Vagina (tissue), 2 donors: ENCODE results near the gene SLC10A6.
A peak's percentile ranks its signal among the peaks of the same experiment; 100 is the strongest.

Experiments used
- POLR2A ChIP-seq, 2 donors: fragments of 450-650 bp; IDR thresholded peaks; one replicate each; pipeline ENCODE4 v1.6.1; 2017; ENCODE audit warnings: antibody characterized with exemption in 2 of 2, mild to moderate bottlenecking in 2 of 2, moderate library complexity in 2 of 2
- POLR2AphosphoS5 ChIP-seq, 2 donors: sonication (generic); formaldehyde crosslinking; IDR thresholded peaks; one replicate each; pipeline ENCODE4 v1.9.0; 2017; ENCODE audit warnings: antibody characterized with exemption in 2 of 2, mild to moderate bottlenecking in 2 of 2, low read depth in 1 of 2; ENCODE audit not compliant: insufficient read depth in 1 of 2
- TF ChIP-seq, protein P1 (sequence below), 3 experiments: fragments of 450-650 bp in 2 of 3; fragments of 200-600 bp in 1 of 3; sonication (generic) in 1 of 3; IDR thresholded peaks; one replicate each; pipeline ENCODE4 v1.5.1; 2017 to 2019; ENCODE audit warnings: antibody characterized with exemption in 3 of 3, mild to moderate bottlenecking in 2 of 3, moderate library complexity in 2 of 3

DNA sequence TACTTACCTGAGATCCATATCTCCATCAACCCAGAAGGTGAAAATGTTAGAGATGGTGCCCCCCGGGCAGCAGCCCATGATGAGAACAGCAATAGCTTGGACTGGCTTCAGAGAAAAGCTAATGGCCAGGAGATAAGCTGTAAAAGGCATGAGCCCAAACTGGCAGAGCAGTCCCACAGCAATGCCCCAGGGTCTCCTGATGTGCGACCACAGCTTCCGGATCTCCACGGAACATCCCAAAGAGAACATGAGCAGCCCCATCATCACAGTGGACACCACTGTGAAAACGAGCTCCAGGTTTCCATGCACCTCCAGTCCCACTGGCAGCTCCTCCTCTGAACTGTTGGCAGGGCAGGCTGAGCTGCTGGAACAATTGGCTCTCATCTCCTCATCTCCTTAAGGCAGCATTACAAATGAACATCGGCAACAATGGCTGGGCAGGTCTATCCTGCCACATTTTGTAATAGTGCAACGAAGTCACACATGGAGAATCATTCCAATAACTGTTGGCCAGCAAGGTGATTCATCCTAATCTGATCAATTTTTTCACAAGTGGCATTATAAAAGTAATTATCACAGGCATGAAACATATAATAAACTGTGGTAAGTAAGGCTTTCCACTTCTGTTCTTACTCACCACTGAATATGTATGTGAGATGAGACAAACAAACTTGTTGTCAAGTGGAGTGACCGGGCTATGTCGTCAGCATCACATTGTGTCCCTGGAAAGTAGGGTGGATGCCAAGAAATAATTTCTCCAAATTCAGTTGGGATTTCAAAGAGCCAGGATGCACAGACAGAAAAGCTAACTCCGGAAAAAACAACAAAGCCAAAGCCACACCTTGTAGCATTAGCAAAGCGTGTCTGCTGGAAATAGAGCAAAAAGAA lies at the start of gene SLC10A6:
- TF ChIP-seq, protein P1, sequence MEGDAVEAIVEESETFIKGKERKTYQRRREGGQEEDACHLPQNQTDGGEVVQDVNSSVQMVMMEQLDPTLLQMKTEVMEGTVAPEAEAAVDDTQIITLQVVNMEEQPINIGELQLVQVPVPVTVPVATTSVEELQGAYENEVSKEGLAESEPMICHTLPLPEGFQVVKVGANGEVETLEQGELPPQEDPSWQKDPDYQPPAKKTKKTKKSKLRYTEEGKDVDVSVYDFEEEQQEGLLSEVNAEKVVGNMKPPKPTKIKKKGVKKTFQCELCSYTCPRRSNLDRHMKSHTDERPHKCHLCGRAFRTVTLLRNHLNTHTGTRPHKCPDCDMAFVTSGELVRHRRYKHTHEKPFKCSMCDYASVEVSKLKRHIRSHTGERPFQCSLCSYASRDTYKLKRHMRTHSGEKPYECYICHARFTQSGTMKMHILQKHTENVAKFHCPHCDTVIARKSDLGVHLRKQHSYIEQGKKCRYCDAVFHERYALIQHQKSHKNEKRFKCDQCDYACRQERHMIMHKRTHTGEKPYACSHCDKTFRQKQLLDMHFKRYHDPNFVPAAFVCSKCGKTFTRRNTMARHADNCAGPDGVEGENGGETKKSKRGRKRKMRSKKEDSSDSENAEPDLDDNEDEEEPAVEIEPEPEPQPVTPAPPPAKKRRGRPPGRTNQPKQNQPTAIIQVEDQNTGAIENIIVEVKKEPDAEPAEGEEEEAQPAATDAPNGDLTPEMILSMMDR (IDR thresholded peaks at IDR 0.05), result no peak
- TF ChIP-seq POLR2A (IDR thresholded peaks at IDR 0.05), result no peak
- TF ChIP-seq POLR2AphosphoS5 (IDR thresholded peaks at IDR 0.05; ENCODE audit: insufficient read depth in 1 of 2, low read depth in 1 of 2), result peak in 1 of 2 donors; percentile 22
